Measurements from ENCODE around the gene CEP131. TPM values are rescaled to one million over a fixed set of nuclear protein-coding genes. Genes with fewer than 3 reads are reported as not detected.

Gene CEP131
- total and polyA plus RNA-seq, 2 of the 4 experiments (the other 2 are of a cell fraction) = 4.8 to 9.6 TPM

DNA sequence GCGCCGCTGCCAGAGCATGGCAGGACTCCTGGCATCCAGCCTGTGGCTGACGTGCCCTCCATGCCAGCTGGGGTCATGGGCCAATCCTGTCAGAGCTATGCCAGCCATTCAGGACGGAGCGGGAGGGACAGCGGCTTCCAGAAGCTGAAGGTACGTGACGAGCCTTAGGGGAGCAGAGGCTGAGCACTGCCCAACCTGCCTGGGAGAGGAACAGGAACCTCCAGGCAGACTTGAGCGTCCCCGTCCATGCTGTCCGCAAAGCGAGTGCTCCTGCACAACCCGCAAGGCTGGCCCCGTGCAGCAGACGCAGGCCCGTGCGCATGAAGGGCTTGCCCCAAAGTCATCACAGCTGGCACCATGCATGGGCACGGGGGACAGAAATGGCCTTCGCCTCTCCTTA is 37.9 kb upstream of the CEP131 start:
- H3K9ac ChIP-seq (ENCODE audit: low read depth, low read length) = no peak overlapping the region
- H4K5ac ChIP-seq (ENCODE audit: low read depth, low read length) = no peak overlapping the region
- no peaks in the 10 kb centered on the region for H3K27me3 ChIP-seq (ENCODE audit: control insufficient read depth, insufficient read depth, low read length)
- H3K14ac ChIP-seq (replicated peaks; ENCODE audit: low read depth, low read length) = no peak overlapping the region
- no peak overlapping the region for H4K91ac ChIP-seq (ENCODE audit: insufficient read depth, low read depth, low read length)
- H4K8ac ChIP-seq (ENCODE audit: low read depth in 2 of 2, low read length in 2 of 2) = no peak overlapping the region
- H3K4me2 ChIP-seq (ENCODE audit: low read depth, low read length) = no peak overlapping the region
- H2AK5ac ChIP-seq (ENCODE audit: low read depth, low read length) = no peak overlapping the region
- no peak overlapping the region for H2BK20ac ChIP-seq (ENCODE audit: low read depth, low read length)
- H3K23ac ChIP-seq (ENCODE audit: low read depth, low read length) = no peak overlapping the region
- no peak overlapping the region for H3K18ac ChIP-seq (ENCODE audit: low read depth, low read length)
- H3K4me1 ChIP-seq (ENCODE audit: control insufficient read depth, insufficient read depth, low read length) = peaks cover 4% of the 10 kb centered on the region; the same call in 1 of the 2 replicates
- 97% methylated on average over 15 of the region's 19 CpGs; no CpG with 5 or more reads in 1 of the 2 experiments for WGBS, 2 experiments (ENCODE audit: extremely low coverage in 2 of 2, insufficient read length in 1 of 2)
- BruUV-seq (replicated peaks) = no TSS peak
- dilution Hi-C loops (cut with HindIII; ENCODE audit: low sequenced_read_pairs, unreplicated experiment) (no loop called here), intact Hi-C loops (cut with micrococcal nuclease) (no loop called here), in situ Hi-C loops (cut with MboI; ENCODE audit: low sequenced_read_pairs) (no loop called here)
- no peaks in the 10 kb centered on the region for H3K9me1 ChIP-seq (ENCODE audit: insufficient read depth, low read length)
- H3K56ac ChIP-seq (ENCODE audit: extremely low read depth, insufficient read depth, low read length) = no peak overlapping the region
- TF ChIP-seq MAZ (IDR thresholded peaks at IDR 0.05; ENCODE audit: borderline replicate concordance, low read depth, low read length) (no peak), RCOR1 (IDR thresholded peaks at IDR 0.05; ENCODE audit: insufficient replicate concordance, low read length) (no peak), CEBPB (IDR thresholded peaks at IDR 0.05; ENCODE audit: low read depth, low read length) (no peak), SMC3 (IDR thresholded peaks at IDR 0.05; ENCODE audit: low read depth, low read length) (no peak), CHD1 (IDR thresholded peaks at IDR 0.05; ENCODE audit: low read depth, low read length) (no peak), FOS (IDR thresholded peaks at IDR 0.05; ENCODE audit: low read depth, low read length) (no peak), MAFK (IDR thresholded peaks at IDR 0.05; ENCODE audit: low read depth, low read length) (no peak), RFX5 (IDR thresholded peaks at IDR 0.05; ENCODE audit: low read depth, low read length) (no peak), MXI1 (IDR thresholded peaks at IDR 0.05; ENCODE audit: borderline replicate concordance, low read depth, low read length) (no peak), NFE2L2 (IDR thresholded peaks at IDR 0.05; ENCODE audit: low read depth, low read length) (no peak), RAD21 (IDR thresholded peaks at IDR 0.05; ENCODE audit: low read length) (no peak), POLR2A (IDR thresholded peaks at IDR 0.05; ENCODE audit: low read depth, low read length) (no peak)
- TF ChIP-seq, protein P1, sequence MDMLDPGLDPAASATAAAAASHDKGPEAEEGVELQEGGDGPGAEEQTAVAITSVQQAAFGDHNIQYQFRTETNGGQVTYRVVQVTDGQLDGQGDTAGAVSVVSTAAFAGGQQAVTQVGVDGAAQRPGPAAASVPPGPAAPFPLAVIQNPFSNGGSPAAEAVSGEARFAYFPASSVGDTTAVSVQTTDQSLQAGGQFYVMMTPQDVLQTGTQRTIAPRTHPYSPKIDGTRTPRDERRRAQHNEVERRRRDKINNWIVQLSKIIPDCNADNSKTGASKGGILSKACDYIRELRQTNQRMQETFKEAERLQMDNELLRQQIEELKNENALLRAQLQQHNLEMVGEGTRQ (IDR thresholded peaks at IDR 0.05; ENCODE audit: low read depth, low read length) = no peak
- TF ChIP-seq, protein P2, sequence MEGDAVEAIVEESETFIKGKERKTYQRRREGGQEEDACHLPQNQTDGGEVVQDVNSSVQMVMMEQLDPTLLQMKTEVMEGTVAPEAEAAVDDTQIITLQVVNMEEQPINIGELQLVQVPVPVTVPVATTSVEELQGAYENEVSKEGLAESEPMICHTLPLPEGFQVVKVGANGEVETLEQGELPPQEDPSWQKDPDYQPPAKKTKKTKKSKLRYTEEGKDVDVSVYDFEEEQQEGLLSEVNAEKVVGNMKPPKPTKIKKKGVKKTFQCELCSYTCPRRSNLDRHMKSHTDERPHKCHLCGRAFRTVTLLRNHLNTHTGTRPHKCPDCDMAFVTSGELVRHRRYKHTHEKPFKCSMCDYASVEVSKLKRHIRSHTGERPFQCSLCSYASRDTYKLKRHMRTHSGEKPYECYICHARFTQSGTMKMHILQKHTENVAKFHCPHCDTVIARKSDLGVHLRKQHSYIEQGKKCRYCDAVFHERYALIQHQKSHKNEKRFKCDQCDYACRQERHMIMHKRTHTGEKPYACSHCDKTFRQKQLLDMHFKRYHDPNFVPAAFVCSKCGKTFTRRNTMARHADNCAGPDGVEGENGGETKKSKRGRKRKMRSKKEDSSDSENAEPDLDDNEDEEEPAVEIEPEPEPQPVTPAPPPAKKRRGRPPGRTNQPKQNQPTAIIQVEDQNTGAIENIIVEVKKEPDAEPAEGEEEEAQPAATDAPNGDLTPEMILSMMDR (conservative IDR thresholded peaks at IDR 0.05; ENCODE audit: low read depth, low read length) = no peak
- TF ChIP-seq, protein P3, sequence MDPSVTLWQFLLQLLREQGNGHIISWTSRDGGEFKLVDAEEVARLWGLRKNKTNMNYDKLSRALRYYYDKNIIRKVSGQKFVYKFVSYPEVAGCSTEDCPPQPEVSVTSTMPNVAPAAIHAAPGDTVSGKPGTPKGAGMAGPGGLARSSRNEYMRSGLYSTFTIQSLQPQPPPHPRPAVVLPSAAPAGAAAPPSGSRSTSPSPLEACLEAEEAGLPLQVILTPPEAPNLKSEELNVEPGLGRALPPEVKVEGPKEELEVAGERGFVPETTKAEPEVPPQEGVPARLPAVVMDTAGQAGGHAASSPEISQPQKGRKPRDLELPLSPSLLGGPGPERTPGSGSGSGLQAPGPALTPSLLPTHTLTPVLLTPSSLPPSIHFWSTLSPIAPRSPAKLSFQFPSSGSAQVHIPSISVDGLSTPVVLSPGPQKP (IDR thresholded peaks at IDR 0.05; ENCODE audit: borderline replicate concordance, low read depth, low read length) = no peak
- no peak overlapping the region for H2BK15ac ChIP-seq (ENCODE audit: low read depth, low read length)
- no peak overlapping the region for H2BK5ac ChIP-seq (ENCODE audit: low read depth, low read length, poor library complexity, severe bottlenecking)
- peak overlapping the region; percentile 38 for H2AFZ ChIP-seq (replicated peaks; ENCODE audit: low read length, poor library complexity)
- no peak overlapping the region for H2AK9ac ChIP-seq (replicated peaks; ENCODE audit: low read depth, low read length, poor library complexity)
- DNase-seq (no peak), ATAC-seq (ENCODE audit: low read depth) (no peak)
- no peak overlapping the region for H3K4ac ChIP-seq (ENCODE audit: low read depth, low read length)
- peaks cover 61% of the 10 kb centered on the region for H3K36me3 ChIP-seq (ENCODE audit: control insufficient read depth, insufficient read depth, low read length)
- no peak overlapping the region for H2BK120ac ChIP-seq (ENCODE audit: low read depth, low read length)
- H3K9me3 ChIP-seq (ENCODE audit: control insufficient read depth, insufficient read depth, low read length) = no peaks in the 10 kb centered on the region
- ChIA-PET CTCF (no interaction called here), POLR2A (ENCODE audit: unreplicated experiment) (no interaction called here)
- H4K20me1 ChIP-seq (ENCODE audit: insufficient read depth, low read length) = peaks cover 2% of the 10 kb centered on the region; the same call in 1 of the 2 replicates
- peaks cover 0 to 3% of the 10 kb centered on the region in 2 experiments; a peak in 1 of 4 replicates for H3K79me1 ChIP-seq (ENCODE audit: low read depth in 1 of 2, low read length in 2 of 2)
- H3K4me3 ChIP-seq (ENCODE audit: insufficient read depth, low read depth, low read length) = no peak overlapping the region
- H3K27ac ChIP-seq (ENCODE audit: insufficient read depth, low read length) = no peak overlapping the region

Data from IMR-90 (cell line).